ENCODE results near the gene IGSF3. TPM values are rescaled to one million over a fixed set of nuclear protein-coding genes. Genes with fewer than 3 reads are reported as not detected.

IGSF3 gene
- total RNA-seq, 1 donor from 2014 or later = 15.8 TPM

- DNase-seq = no peak
Observed at GRCh38 chr1:116711263-116711840, 43.8 kb upstream of the IGSF3 start.

DNA sequence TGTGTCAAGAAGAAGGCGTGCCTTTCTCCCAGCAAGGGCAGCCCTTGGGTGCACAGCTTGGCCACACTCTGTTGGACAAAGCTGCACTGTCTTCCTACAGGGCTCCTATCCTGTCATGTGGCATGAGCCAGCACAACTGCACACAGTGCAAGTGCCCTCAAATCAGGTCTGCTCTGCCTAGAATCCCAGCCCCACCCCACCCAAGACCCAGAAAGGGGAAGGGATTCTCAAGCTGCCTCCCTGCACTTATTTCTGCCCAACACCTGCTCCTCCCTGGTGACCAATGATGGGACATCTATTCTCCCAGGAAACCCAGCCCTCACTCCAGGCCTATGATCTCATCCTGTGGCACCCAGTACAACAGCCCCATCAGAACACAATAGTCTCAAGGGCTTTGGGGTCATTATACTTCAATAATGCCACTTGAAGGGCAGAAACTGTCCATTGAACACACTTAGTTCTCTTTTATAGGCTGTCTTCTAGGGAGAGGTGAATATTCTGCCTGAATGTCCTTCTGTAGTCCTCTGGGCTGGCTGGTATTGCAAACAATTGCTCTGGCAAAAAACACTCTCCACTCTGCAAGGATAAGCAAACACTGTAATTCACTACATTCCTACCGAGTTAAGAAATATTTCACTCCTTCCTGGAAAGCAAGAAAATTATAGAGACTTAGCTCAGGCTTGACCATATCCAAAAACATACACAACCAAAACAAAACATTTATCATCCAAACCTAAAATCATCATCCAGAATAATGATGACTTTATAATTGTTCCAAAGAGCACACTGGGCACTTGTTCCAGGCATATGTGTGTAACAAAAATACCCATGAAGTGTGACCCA is 43.1 kb upstream of the IGSF3 start:
- Histone ChIP-seq H3K36me3 (no peaks in the 10 kb centered on the region), H3K4me3 (no peak overlapping the region), H3K4me1 (peaks cover 14% of the 10 kb centered on the region), H3K27ac (peak overlapping the region; percentile 65), H3K27me3 (ENCODE audit: low read depth) (no peaks in the 10 kb centered on the region), H3K9me3 (no peaks in the 10 kb centered on the region)
- no peak for DNase-seq
- no peak for TF ChIP-seq CTCF (IDR thresholded peaks at IDR 0.05)
- intact Hi-C loops (cut with DNase I) = no loop called here
- ATAC-seq = peak; percentile 81 to 87

More at GRCh38 chr1:116711263-116711840, 43.8 kb upstream of the IGSF3 start:
- Histone ChIP-seq H3K27me3 (ENCODE audit: low read depth) (no peaks in the 10 kb centered on the region), H3K4me1 (peaks cover 14% of the 10 kb centered on the region), H3K36me3 (no peaks in the 10 kb centered on the region), H3K27ac (peak overlapping the region; percentile 46), H3K9me3 (no peaks in the 10 kb centered on the region), H3K4me3 (no peak overlapping the region)
- no peak for TF ChIP-seq CTCF (IDR thresholded peaks at IDR 0.05)
- ATAC-seq = peak; percentile 15 to 38
- intact Hi-C loops (cut with DNase I) = no loop called here

GRCh38 chr1:116709666-116710167 is 42.2 kb upstream of the IGSF3 start:
- H3K9me3 ChIP-seq = no peaks in the 10 kb centered on the region
- H3K4me1 ChIP-seq = peaks cover 14% of the 10 kb centered on the region
- TF ChIP-seq CTCF (IDR thresholded peaks at IDR 0.05) = no peak
- peak; percentile 71 to 85 for ATAC-seq
- H3K4me3 ChIP-seq = no peak overlapping the region
- peak overlapping the region; percentile 65 for H3K27ac ChIP-seq
- no peaks in the 10 kb centered on the region for H3K36me3 ChIP-seq
- no peak for DNase-seq
- intact Hi-C loops (cut with DNase I) = no loop called here
- no peaks in the 10 kb centered on the region for H3K27me3 ChIP-seq (ENCODE audit: low read depth)

GRCh38 chr1:116708255-116708900 is 40.8 kb upstream of the IGSF3 start:
- H3K36me3 ChIP-seq = no peaks in the 10 kb centered on the region
- TF ChIP-seq CTCF (IDR thresholded peaks at IDR 0.05) = no peak
- no peak overlapping the region for H3K27ac ChIP-seq
- DNase-seq (no peak), ATAC-seq (no peak)
- intact Hi-C loops (cut with DNase I) = no loop called here
- no peaks in the 10 kb centered on the region for H3K9me3 ChIP-seq
- no peaks in the 10 kb centered on the region for H3K27me3 ChIP-seq (ENCODE audit: low read depth)
- H3K4me3 ChIP-seq = no peak overlapping the region
- peaks cover 14% of the 10 kb centered on the region for H3K4me1 ChIP-seq

- no peak overlapping the region for H3K27ac ChIP-seq
- H3K4me3 ChIP-seq = no peak overlapping the region
- no peak for ATAC-seq
- no peaks in the 10 kb centered on the region for H3K9me3 ChIP-seq
- H3K36me3 ChIP-seq = no peaks in the 10 kb centered on the region
- no peak for TF ChIP-seq CTCF (IDR thresholded peaks at IDR 0.05)
- intact Hi-C loops (cut with DNase I) = no loop called here
- peaks cover 14% of the 10 kb centered on the region for H3K4me1 ChIP-seq
- H3K27me3 ChIP-seq (ENCODE audit: low read depth) = no peaks in the 10 kb centered on the region
- no peak for DNase-seq
Observed at GRCh38 chr1:116706841-116707240, 39.3 kb upstream of the IGSF3 start.
